ENCODE data around the gene CAMK2D.

DNA sequence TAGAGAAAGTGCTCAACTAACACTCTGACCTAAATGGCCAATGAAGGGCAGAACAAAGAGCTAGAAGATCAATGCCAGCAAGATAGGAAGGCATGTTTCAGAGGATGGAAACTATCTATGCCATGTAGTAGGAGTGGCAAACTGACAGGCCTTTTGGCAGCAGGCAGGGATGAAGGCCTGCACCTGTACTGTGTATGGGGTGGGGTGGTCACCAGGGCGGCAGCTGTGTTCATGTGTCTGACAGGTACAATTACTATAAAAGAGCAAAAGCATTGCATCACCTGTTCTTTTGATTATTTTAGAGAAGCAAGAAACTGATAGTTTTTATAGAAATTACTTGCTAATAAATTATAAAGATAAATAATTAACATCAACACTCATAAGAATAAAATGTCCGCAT lies 239.1 kb downstream of the CAMK2D start:
- TF ChIP-seq EZH2 (IDR thresholded peaks at IDR 0.05; ENCODE audit: borderline replicate concordance) = no peak
- TF ChIP-seq, protein P1, sequence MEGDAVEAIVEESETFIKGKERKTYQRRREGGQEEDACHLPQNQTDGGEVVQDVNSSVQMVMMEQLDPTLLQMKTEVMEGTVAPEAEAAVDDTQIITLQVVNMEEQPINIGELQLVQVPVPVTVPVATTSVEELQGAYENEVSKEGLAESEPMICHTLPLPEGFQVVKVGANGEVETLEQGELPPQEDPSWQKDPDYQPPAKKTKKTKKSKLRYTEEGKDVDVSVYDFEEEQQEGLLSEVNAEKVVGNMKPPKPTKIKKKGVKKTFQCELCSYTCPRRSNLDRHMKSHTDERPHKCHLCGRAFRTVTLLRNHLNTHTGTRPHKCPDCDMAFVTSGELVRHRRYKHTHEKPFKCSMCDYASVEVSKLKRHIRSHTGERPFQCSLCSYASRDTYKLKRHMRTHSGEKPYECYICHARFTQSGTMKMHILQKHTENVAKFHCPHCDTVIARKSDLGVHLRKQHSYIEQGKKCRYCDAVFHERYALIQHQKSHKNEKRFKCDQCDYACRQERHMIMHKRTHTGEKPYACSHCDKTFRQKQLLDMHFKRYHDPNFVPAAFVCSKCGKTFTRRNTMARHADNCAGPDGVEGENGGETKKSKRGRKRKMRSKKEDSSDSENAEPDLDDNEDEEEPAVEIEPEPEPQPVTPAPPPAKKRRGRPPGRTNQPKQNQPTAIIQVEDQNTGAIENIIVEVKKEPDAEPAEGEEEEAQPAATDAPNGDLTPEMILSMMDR (IDR thresholded peaks at IDR 0.05; ENCODE audit: poor library complexity) = no peak
- no peak for TF ChIP-seq EZH2phosphoT487 (IDR thresholded peaks at IDR 0.05; ENCODE audit: low read depth, severe bottlenecking, unreplicated experiment)

All from hepatocyte (in vitro differentiated cells).